ENCODE data around the gene OSBP2. TPM values are rescaled to one million over a fixed set of nuclear protein-coding genes. Genes with fewer than 3 reads are reported as not detected.

OSBP2 gene
- total RNA-seq, 1 donor: 11.1 TPM

GRCh38 chr22:30863081-30863833 is 168.6 kb downstream of the OSBP2 start:
- H3K4me3 ChIP-seq (ENCODE audit: low read depth, low read length): no peak overlapping the region
- DNase-seq (ENCODE audit: low read depth): no peak
- TF ChIP-seq, protein P1, sequence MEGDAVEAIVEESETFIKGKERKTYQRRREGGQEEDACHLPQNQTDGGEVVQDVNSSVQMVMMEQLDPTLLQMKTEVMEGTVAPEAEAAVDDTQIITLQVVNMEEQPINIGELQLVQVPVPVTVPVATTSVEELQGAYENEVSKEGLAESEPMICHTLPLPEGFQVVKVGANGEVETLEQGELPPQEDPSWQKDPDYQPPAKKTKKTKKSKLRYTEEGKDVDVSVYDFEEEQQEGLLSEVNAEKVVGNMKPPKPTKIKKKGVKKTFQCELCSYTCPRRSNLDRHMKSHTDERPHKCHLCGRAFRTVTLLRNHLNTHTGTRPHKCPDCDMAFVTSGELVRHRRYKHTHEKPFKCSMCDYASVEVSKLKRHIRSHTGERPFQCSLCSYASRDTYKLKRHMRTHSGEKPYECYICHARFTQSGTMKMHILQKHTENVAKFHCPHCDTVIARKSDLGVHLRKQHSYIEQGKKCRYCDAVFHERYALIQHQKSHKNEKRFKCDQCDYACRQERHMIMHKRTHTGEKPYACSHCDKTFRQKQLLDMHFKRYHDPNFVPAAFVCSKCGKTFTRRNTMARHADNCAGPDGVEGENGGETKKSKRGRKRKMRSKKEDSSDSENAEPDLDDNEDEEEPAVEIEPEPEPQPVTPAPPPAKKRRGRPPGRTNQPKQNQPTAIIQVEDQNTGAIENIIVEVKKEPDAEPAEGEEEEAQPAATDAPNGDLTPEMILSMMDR (IDR thresholded peaks at IDR 0.05; ENCODE audit: insufficient read depth, low read length): no peak

DNA sequence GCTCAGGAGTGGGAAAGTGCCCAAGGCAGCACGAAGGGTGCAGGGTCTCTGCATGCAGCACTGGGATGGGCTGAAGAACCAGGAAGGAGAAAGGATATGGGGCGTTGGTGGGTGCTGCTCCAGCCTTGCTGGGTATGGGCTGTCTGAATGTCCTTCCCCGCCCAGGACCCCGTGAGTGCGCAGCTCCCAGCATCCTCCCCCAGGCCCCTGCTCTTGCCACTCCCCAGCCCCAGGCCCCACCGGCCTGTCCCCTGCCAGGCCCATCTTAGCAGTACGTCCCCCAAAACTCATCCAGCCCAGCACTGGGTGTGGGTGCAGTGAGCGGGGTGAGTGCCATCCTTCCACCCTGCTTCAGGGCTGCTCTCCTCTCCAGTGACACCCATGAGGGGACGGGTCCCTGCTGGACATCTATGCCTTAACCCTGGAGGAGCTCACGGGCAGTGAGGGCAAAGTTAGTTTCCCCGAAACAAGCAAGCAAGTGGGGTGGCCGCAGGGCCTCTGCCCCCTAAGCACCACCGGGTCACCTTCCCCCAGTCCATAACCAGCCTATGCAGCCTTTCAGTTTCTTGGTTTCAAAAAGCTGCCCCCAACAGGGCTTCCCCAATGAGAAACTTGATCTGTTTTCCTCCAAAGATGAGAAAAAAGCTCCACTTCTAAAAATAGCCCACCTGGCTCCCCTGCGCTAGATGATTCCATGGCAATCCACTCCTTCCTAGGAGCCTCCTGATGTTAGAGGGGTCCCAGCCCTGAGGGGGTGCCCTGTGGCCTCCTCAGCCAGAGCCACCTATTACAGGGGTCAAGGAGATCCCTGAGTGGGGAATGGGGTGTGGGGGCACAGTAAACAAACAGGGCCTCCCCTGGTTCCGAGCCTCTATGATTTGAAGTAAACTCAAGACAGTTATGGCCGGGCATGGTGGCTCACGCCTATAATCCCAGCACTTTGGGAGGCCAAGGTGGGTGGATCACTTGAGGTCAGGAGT is 170.1 kb downstream of the OSBP2 start:
- no peak for DNase-seq (ENCODE audit: low read depth)

DNA sequence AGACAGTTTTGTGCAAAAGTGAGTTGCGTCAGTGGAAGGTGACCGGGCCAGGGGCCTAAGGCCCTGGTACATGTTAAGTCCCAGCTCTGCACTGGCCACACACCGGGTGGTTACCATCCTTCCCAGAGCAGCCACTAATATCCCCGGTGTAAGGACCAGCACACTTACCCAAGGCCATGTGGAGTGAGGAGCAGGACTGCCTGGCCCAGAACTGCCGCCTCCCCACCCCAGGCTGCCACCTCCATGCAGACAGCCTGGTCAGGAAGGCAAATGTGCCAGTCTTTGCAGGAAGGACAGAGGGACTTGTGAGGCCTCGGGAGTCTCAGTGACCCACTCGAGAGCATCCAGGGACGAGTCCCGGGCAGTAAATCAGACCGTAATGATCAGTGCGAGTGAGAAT is 171.0 kb downstream of the OSBP2 start:
- TF ChIP-seq, protein P1 (IDR thresholded peaks at IDR 0.05; ENCODE audit: insufficient read depth, low read length): no peak
- DNase-seq (ENCODE audit: low read depth): no peak
- H3K4me3 ChIP-seq (ENCODE audit: low read depth, low read length): no peak overlapping the region

More for the DNA sequence above, 170.1 kb downstream of the OSBP2 start:
- no peak overlapping the region for H3K4me3 ChIP-seq (ENCODE audit: low read depth, low read length)
- TF ChIP-seq, protein P1 (IDR thresholded peaks at IDR 0.05; ENCODE audit: insufficient read depth, low read length): no peak

DNA sequence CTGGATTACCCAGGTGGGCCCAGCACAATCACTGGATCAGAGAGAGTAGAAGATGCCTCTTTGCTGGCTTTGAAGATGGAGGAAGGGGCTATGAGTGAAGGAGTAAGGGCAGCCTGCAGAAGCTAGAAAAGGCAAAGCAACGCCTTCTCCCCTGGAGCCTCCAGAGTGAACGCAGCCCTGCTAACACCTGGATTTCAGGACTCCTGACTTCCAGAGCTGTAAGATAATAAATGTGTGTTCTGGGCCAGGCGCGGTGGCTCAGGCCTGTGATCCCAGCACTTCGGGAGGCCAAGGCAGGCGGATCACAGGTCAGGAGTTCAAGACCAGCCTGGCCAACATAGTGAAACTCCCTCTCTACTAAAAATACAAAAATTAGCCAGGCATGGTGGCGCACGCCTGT is 171.5 kb downstream of the OSBP2 start:
- no peak overlapping the region for H3K4me3 ChIP-seq (ENCODE audit: low read depth, low read length)
- TF ChIP-seq, protein P1 (IDR thresholded peaks at IDR 0.05; ENCODE audit: insufficient read depth, low read length): no peak
- no peak for DNase-seq (ENCODE audit: low read depth)

GRCh38 chr22:30866811-30867271 is 172.2 kb downstream of the OSBP2 start:
- H3K4me3 ChIP-seq (ENCODE audit: low read depth, low read length): no peak overlapping the region
- TF ChIP-seq, protein P1 (IDR thresholded peaks at IDR 0.05; ENCODE audit: insufficient read depth, low read length): no peak
- DNase-seq (ENCODE audit: low read depth): no peak

DNA sequence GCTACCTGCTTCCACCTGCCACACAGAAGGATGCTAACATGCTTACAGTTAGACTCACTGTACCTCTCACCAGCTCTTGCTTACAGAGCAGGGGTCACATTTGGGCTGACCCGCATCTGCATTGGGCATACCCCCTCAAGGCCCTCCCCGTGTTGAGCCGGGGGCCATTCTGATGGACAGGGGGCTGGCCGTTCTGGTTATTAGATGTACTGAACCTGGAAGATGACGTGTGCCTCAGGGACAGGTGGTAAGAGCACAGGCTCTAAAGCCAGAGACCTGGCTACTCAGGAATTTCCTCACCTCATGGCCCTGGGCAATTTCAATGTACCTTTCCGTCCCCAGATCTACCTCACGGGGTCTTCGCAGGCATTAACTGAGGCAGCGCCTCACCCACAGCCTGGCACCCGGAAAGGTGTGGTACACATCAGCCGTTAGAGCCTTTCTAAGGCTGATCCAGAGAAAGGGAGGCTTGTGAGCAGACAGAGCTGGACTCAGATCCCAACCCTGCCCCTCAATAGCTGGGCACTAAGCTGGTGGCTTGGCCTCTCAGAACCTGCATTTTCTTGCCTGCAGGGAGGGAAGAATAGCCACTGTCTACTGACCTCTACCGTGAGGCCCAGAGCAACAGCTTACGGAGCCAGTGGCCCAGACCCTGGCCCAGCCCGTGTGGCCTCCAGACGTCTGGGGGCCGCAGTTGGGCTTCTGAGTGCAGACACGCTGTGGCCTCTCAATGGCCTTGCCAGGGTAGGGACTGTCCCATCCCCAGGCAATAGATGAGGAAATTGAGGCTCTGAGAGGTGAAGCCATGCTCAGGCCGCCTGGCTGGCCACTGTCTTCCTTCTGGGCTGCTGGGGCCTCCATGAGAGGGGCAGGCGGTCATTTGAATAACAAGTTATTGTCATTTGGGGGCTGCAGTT is 173.3 kb downstream of the OSBP2 start:
- DNase-seq (ENCODE audit: low read depth): no peak
- no peak overlapping the region for H3K4me3 ChIP-seq (ENCODE audit: low read depth, low read length)

More for the DNA sequence above, 173.3 kb downstream of the OSBP2 start:
- TF ChIP-seq, protein P1 (IDR thresholded peaks at IDR 0.05; ENCODE audit: insufficient read depth, low read length): no peak
